Measurements from ENCODE around the gene NUB1.
A peak's percentile ranks its signal among the peaks of the same experiment; 100 is the strongest.

The NUB1 gene

GRCh38 chr7:151349507-151349853, 7.9 kb downstream of the NUB1 start:
- Mint-ChIP-seq H3K4me1 (peaks cover 71% of the 10 kb centered on the region), H3K9me3 (no peaks in the 10 kb centered on the region), H3K27ac (peak overlapping the region; percentile 97), H3K36me3 (peaks cover 10% of the 10 kb centered on the region), H3K27me3 (no peaks in the 10 kb centered on the region), H3K4me3 (peak overlapping the region; percentile 82)

- peak overlapping the region; percentile 95 for H3K27ac Mint-ChIP-seq
- H3K36me3 Mint-ChIP-seq: peaks cover 12% of the 10 kb centered on the region
- H3K9me3 Mint-ChIP-seq: no peaks in the 10 kb centered on the region
- peak overlapping the region; percentile 68 for H3K4me3 Mint-ChIP-seq
- H3K27me3 Mint-ChIP-seq: no peaks in the 10 kb centered on the region
- peaks cover 73% of the 10 kb centered on the region for H3K4me1 Mint-ChIP-seq
Observed at GRCh38 chr7:151351027-151351426, 9.4 kb downstream of the NUB1 start.

- Mint-ChIP-seq H3K4me3 (peak overlapping the region; percentile 79), H3K27me3 (no peaks in the 10 kb centered on the region), H3K4me1 (peaks cover 67% of the 10 kb centered on the region), H3K36me3 (peaks cover 12% of the 10 kb centered on the region), H3K9me3 (no peaks in the 10 kb centered on the region), H3K27ac (peak overlapping the region; percentile 95)
Observed at GRCh38 chr7:151351967-151352366, 10.4 kb downstream of the NUB1 start.

GRCh38 chr7:151352512-151352911, 10.9 kb downstream of the NUB1 start:
- Mint-ChIP-seq H3K4me1 (peaks cover 67% of the 10 kb centered on the region), H3K27ac (peak overlapping the region; percentile 95), H3K36me3 (peaks cover 12% of the 10 kb centered on the region), H3K9me3 (no peaks in the 10 kb centered on the region), H3K27me3 (no peaks in the 10 kb centered on the region), H3K4me3 (peak overlapping the region; percentile 11)

GRCh38 chr7:151361193-151361959, 19.8 kb downstream of the NUB1 start:
- Mint-ChIP-seq H3K36me3 (peaks cover 24% of the 10 kb centered on the region), H3K4me3 (no peak overlapping the region), H3K27ac (no peak overlapping the region), H3K27me3 (no peaks in the 10 kb centered on the region), H3K9me3 (no peaks in the 10 kb centered on the region), H3K4me1 (peaks cover 3% of the 10 kb centered on the region)

GRCh38 chr7:151363182-151363581, 21.6 kb downstream of the NUB1 start:
- H3K4me3 Mint-ChIP-seq: no peak overlapping the region
- H3K4me1 Mint-ChIP-seq: peaks cover 7% of the 10 kb centered on the region
- peaks cover 23% of the 10 kb centered on the region for H3K36me3 Mint-ChIP-seq
- peak overlapping the region; percentile 37 for H3K27ac Mint-ChIP-seq
- H3K27me3 Mint-ChIP-seq: no peaks in the 10 kb centered on the region
- H3K9me3 Mint-ChIP-seq: no peaks in the 10 kb centered on the region

- Mint-ChIP-seq H3K4me1 (peaks cover 12% of the 10 kb centered on the region), H3K36me3 (peaks cover 21% of the 10 kb centered on the region), H3K9me3 (no peaks in the 10 kb centered on the region), H3K27me3 (no peaks in the 10 kb centered on the region), H3K4me3 (no peak overlapping the region), H3K27ac (no peak overlapping the region)
Observed at GRCh38 chr7:151366166-151366879, 24.7 kb downstream of the NUB1 start.

- Mint-ChIP-seq H3K36me3 (peaks cover 21% of the 10 kb centered on the region), H3K27me3 (no peaks in the 10 kb centered on the region), H3K27ac (no peak overlapping the region), H3K9me3 (no peaks in the 10 kb centered on the region), H3K4me1 (peaks cover 12% of the 10 kb centered on the region), H3K4me3 (no peak overlapping the region)
Observed at GRCh38 chr7:151366880-151367222, 25.2 kb downstream of the NUB1 start.

- Mint-ChIP-seq H3K27ac (no peak overlapping the region), H3K4me1 (peaks cover 13% of the 10 kb centered on the region), H3K9me3 (no peaks in the 10 kb centered on the region), H3K27me3 (no peaks in the 10 kb centered on the region), H3K4me3 (no peak overlapping the region), H3K36me3 (peaks cover 19% of the 10 kb centered on the region)
Observed at GRCh38 chr7:151367284-151367683, 25.7 kb downstream of the NUB1 start.

GRCh38 chr7:151368136-151368571, 26.5 kb downstream of the NUB1 start:
- peaks cover 16% of the 10 kb centered on the region for H3K4me1 Mint-ChIP-seq
- no peaks in the 10 kb centered on the region for H3K9me3 Mint-ChIP-seq
- H3K4me3 Mint-ChIP-seq: no peak overlapping the region
- no peak overlapping the region for H3K27ac Mint-ChIP-seq
- H3K27me3 Mint-ChIP-seq: no peaks in the 10 kb centered on the region
- H3K36me3 Mint-ChIP-seq: peaks cover 10% of the 10 kb centered on the region

- H3K4me1 Mint-ChIP-seq: peaks cover 13% of the 10 kb centered on the region
- no peaks in the 10 kb centered on the region for H3K27me3 Mint-ChIP-seq
- H3K9me3 Mint-ChIP-seq: no peaks in the 10 kb centered on the region
- no peak overlapping the region for H3K4me3 Mint-ChIP-seq
- no peak overlapping the region for H3K27ac Mint-ChIP-seq
- H3K36me3 Mint-ChIP-seq: peaks cover 4% of the 10 kb centered on the region
Observed at GRCh38 chr7:151371266-151371665, 29.7 kb downstream of the NUB1 start.

GRCh38 chr7:151372612-151373265, 31.1 kb downstream of the NUB1 start:
- no peak overlapping the region for H3K4me3 Mint-ChIP-seq
- no peaks in the 10 kb centered on the region for H3K27me3 Mint-ChIP-seq
- peak overlapping the region; percentile 14 for H3K27ac Mint-ChIP-seq
- peaks cover 6% of the 10 kb centered on the region for H3K36me3 Mint-ChIP-seq
- H3K9me3 Mint-ChIP-seq: no peaks in the 10 kb centered on the region
- peaks cover 13% of the 10 kb centered on the region for H3K4me1 Mint-ChIP-seq

- peaks cover 5% of the 10 kb centered on the region for H3K4me1 Mint-ChIP-seq
- H3K4me3 Mint-ChIP-seq: no peak overlapping the region
- peaks cover 8% of the 10 kb centered on the region for H3K36me3 Mint-ChIP-seq
- no peaks in the 10 kb centered on the region for H3K9me3 Mint-ChIP-seq
- no peaks in the 10 kb centered on the region for H3K27me3 Mint-ChIP-seq
- H3K27ac Mint-ChIP-seq: no peak overlapping the region
Observed at GRCh38 chr7:151373599-151373998, 32.0 kb downstream of the NUB1 start.

GRCh38 chr7:151374139-151374538, 32.5 kb downstream of the NUB1 start:
- H3K27me3 Mint-ChIP-seq: no peaks in the 10 kb centered on the region
- no peaks in the 10 kb centered on the region for H3K9me3 Mint-ChIP-seq
- peaks cover 4% of the 10 kb centered on the region for H3K4me1 Mint-ChIP-seq
- peaks cover 8% of the 10 kb centered on the region for H3K36me3 Mint-ChIP-seq
- H3K27ac Mint-ChIP-seq: no peak overlapping the region
- no peak overlapping the region for H3K4me3 Mint-ChIP-seq

GRCh38 chr7:151374726-151375125, 33.1 kb downstream of the NUB1 start:
- Mint-ChIP-seq H3K27me3 (no peaks in the 10 kb centered on the region), H3K9me3 (no peaks in the 10 kb centered on the region), H3K4me1 (peaks cover 4% of the 10 kb centered on the region), H3K36me3 (peaks cover 8% of the 10 kb centered on the region), H3K27ac (no peak overlapping the region), H3K4me3 (no peak overlapping the region)

Data from activated naive CD4-positive, alpha-beta T cell treated with anti-CD3 and anti-CD28 coated beads, Interleukin-2, amount 50 U/mL, for 24 hours (primary cell).